Testis (tissue), 3 donors: ENCODE measurements around the gene NCOA4. TPM values are rescaled to one million over a fixed set of nuclear protein-coding genes. Genes with fewer than 3 reads are reported as not detected.

Experiments used
- DNase-seq: peaks from one replicate; pipeline ENCODE4 v3.0.0-alpha.2; 2019
- H3K27ac ChIP-seq, 2 donors: fragments of 200-600 bp; sonication (generic); one replicate each; pipeline ENCODE4 v1.5.1; 2019
- H3K27me3 ChIP-seq: fragments of 200-600 bp; sonication (generic); one replicate; pipeline ENCODE4 v1.5.1; 2019
- H3K36me3 ChIP-seq: fragments of 200-600 bp; sonication (generic); one replicate; pipeline ENCODE4 v1.5.1; 2017; ENCODE audit warnings: low read depth; ENCODE audit errors: missing control alignments
- H3K4me1 ChIP-seq: fragments of 200-600 bp; sonication (generic); one replicate; pipeline ENCODE4 v1.5.1; 2019
- H3K4me3 ChIP-seq, 2 donors: fragments of 200-600 bp; sonication (generic); one replicate each; pipeline ENCODE4 v1.5.1; 2017 to 2019
- H3K9me3 ChIP-seq: fragments of 200-600 bp; sonication (generic); one replicate; pipeline ENCODE4 v1.5.1; 2017
- CTCF ChIP-seq, 3 experiments: fragments of 450-650 bp in 2 of 3; fragments of 200-600 bp in 1 of 3; sonication (generic) in 1 of 3; IDR thresholded peaks; one replicate each; pipeline ENCODE4 v1.5.1; 2016 to 2019; ENCODE audit warnings: antibody characterized with exemption in 3 of 3, mild to moderate bottlenecking in 2 of 3, moderate library complexity in 1 of 3
- POLR2A ChIP-seq: fragments of 450-650 bp; IDR thresholded peaks from one replicate; pipeline ENCODE4 v1.6.1; 2017; ENCODE audit warnings: antibody characterized with exemption, mild to moderate bottlenecking, moderate library complexity
- WGBS, 2 donors: methylation state at CpG; one replicate each; pipeline ENCODE4 v1.1.5; 2018; 5-methylcytosine and 5-hydroxymethylcytosine counted together
- intact Hi-C: fragments of 100-400 bp; cut with DNase I; formaldehyde crosslinking; loops from one replicate; pipeline ENCODE4 v1.15.1; 2023; ENCODE audit warnings: low total_unique reads
- polyA plus RNA-seq: library from polyadenylated mRNA; stranded (reverse); fragments of 350-450 nt; fragmentation: Illumina TruSeq; extraction: RNeasy Lipid Tissue Mini Kit (QIAGEN cat#74804); gene quantifications from one replicate; pipeline ENCODE4 v1.2.3, GENCODE V29; 2014; ENCODE audit warnings: low read depth, low replicate concordance; ENCODE audit not compliant: insufficient read depth
- total RNA-seq, 2 donors: library from RNA; depleted of rRNA; stranded (reverse); fragments of >200 nt; gene quantifications; one replicate each; pipeline ENCODE4 v1.2.3, GENCODE V29; 2016

NCOA4 gene
- total and polyA plus RNA-seq, 3 donors from 2014 or later: 64.4 to 90.8 (median 76.0) TPM

GRCh38 chr10:46075869-46076268 lies 45.4 kb upstream of the NCOA4 start:
- TF ChIP-seq CTCF (IDR thresholded peaks at IDR 0.05) (no peak), POLR2A (no peak)
- DNase-seq: no peak
- H3K36me3 ChIP-seq: no peaks in the 10 kb centered on the region
- H3K27ac ChIP-seq: no peak overlapping the region
- 85 to 93% methylated on average over 3 of the region's 3 CpGs for WGBS, 2 donors
- no peaks in the 10 kb centered on the region for H3K4me1 ChIP-seq
- H3K27me3 ChIP-seq: no peaks in the 10 kb centered on the region
- intact Hi-C loops: no loop called here
- H3K4me3 ChIP-seq: no peak overlapping the region
- H3K9me3 ChIP-seq: no peaks in the 10 kb centered on the region

GRCh38 chr10:46074196-46074946 lies 43.9 kb upstream of the NCOA4 start:
- no peak overlapping the region for H3K27ac ChIP-seq
- H3K4me3 ChIP-seq: no peak overlapping the region
- no peaks in the 10 kb centered on the region for H3K9me3 ChIP-seq
- no peaks in the 10 kb centered on the region for H3K36me3 ChIP-seq
- no peaks in the 10 kb centered on the region for H3K4me1 ChIP-seq
- no peaks in the 10 kb centered on the region for H3K27me3 ChIP-seq
- intact Hi-C loops: no loop called here
- TF ChIP-seq POLR2A: no peak
- no peak for TF ChIP-seq CTCF (IDR thresholded peaks at IDR 0.05)
- DNase-seq: no peak
- 80 to 86% methylated on average over 4 of the region's 4 CpGs for WGBS, 2 donors

GRCh38 chr10:46073564-46073963 lies 43.1 kb upstream of the NCOA4 start:
- WGBS, 2 donors: 94 to 100% methylated on average over 1 of the region's 1 CpG
- Histone ChIP-seq H3K4me3 (no peak overlapping the region), H3K36me3 (no peaks in the 10 kb centered on the region), H3K4me1 (no peaks in the 10 kb centered on the region), H3K9me3 (no peaks in the 10 kb centered on the region), H3K27ac (no peak overlapping the region), H3K27me3 (no peaks in the 10 kb centered on the region)
- DNase-seq: no peak
- no peak for TF ChIP-seq CTCF (IDR thresholded peaks at IDR 0.05)
- no peak for TF ChIP-seq POLR2A
- intact Hi-C loops: no loop called here

GRCh38 chr10:46070749-46071148 lies 40.3 kb upstream of the NCOA4 start:
- Histone ChIP-seq H3K36me3 (no peaks in the 10 kb centered on the region), H3K4me3 (no peak overlapping the region), H3K27ac (no peak overlapping the region), H3K9me3 (no peaks in the 10 kb centered on the region), H3K4me1 (no peaks in the 10 kb centered on the region), H3K27me3 (no peaks in the 10 kb centered on the region)
- 45 to 70% methylated on average over 6 of the region's 6 CpGs for WGBS, 2 donors
- no peak for DNase-seq
- intact Hi-C loops: no loop called here
- no peak for TF ChIP-seq CTCF (IDR thresholded peaks at IDR 0.05)
